Astrocyte (in vitro differentiated cells and primary cell): ENCODE measurements around the gene CPNE4. TPM values are rescaled to one million over a fixed set of nuclear protein-coding genes. Genes with fewer than 3 reads are reported as not detected.

Experiments used
- DNase-seq: peaks from one replicate; pipeline ENCODE4 v3.0.0-alpha.2; 2010; ENCODE audit warnings: low read depth
- FAIRE-seq: peaks from 2 replicates; lab custom pipeline; 2011; peaks lifted over from hg19 to GRCh38; lab: Jason Lieb, UNC
- H2AFZ ChIP-seq: 2 replicates; pipeline ENCODE4 v1.6.0; 2012; ENCODE audit warnings: low read depth, low read length, inconsistent platforms
- H3K27ac ChIP-seq: 2 replicates; pipeline ENCODE4 v1.5.1; 2011; ENCODE audit warnings: low read depth, low read length, inconsistent platforms
- H3K27me3 ChIP-seq: 2 replicates; pipeline ENCODE4 v1.6.0; 2011; ENCODE audit warnings: low read length, inconsistent platforms; ENCODE audit not compliant: insufficient read depth
- H3K36me3 ChIP-seq: 2 replicates; pipeline ENCODE4 v1.5.1; 2011; ENCODE audit warnings: low read length, inconsistent platforms; ENCODE audit not compliant: insufficient read depth
- H3K4me1 ChIP-seq: 2 replicates; pipeline ENCODE4 v1.5.1; 2011; ENCODE audit warnings: low read length, inconsistent platforms; ENCODE audit not compliant: insufficient read depth
- H3K4me2 ChIP-seq: 2 replicates; pipeline ENCODE4 v1.6.0; 2012; ENCODE audit warnings: low read length, inconsistent platforms
- H3K4me3 ChIP-seq: 2 replicates; pipeline ENCODE4 v1.5.1; 2011; ENCODE audit warnings: low read depth, mild to moderate bottlenecking, low read length, inconsistent platforms; ENCODE audit not compliant: insufficient read depth
- H3K79me2 ChIP-seq: 2 replicates; pipeline ENCODE4 v1.6.0; 2012; ENCODE audit warnings: mild to moderate bottlenecking, low read length, inconsistent platforms; ENCODE audit not compliant: insufficient read depth
- H3K9ac ChIP-seq: 2 replicates; pipeline ENCODE4 v1.6.0; 2012; ENCODE audit warnings: mild to moderate bottlenecking, low read length, inconsistent platforms
- H3K9me3 ChIP-seq: 2 replicates; pipeline ENCODE4 v1.5.1; 2012; ENCODE audit warnings: low read depth, mild to moderate bottlenecking, low read length, inconsistent platforms; ENCODE audit not compliant: insufficient read depth
- H4K20me1 ChIP-seq: 2 replicates; pipeline ENCODE4 v1.6.0; 2012; ENCODE audit warnings: low read length, inconsistent platforms; ENCODE audit not compliant: insufficient read depth
- H3K27ac Mint-ChIP-seq: one replicate; pipeline ENCODE4 v1.8.0; 2021; ENCODE audit warnings: mild to moderate bottlenecking, mixed read lengths; ENCODE audit not compliant: unreplicated experiment
- H3K27me3 Mint-ChIP-seq: one replicate; pipeline ENCODE4 v1.8.0; 2021; ENCODE audit warnings: low read depth, mixed read lengths; ENCODE audit not compliant: unreplicated experiment
- H3K36me3 Mint-ChIP-seq: one replicate; pipeline ENCODE4 v1.8.0; 2021; ENCODE audit warnings: low read depth, mixed read lengths; ENCODE audit not compliant: unreplicated experiment
- H3K4me1 Mint-ChIP-seq: one replicate; pipeline ENCODE4 v1.8.0; 2021; ENCODE audit warnings: low read depth, mixed read lengths; ENCODE audit not compliant: unreplicated experiment
- H3K4me3 Mint-ChIP-seq: one replicate; pipeline ENCODE4 v1.8.0; 2021; ENCODE audit warnings: mild to moderate bottlenecking, moderate library complexity, mixed read lengths; ENCODE audit not compliant: unreplicated experiment
- H3K9me3 Mint-ChIP-seq: one replicate; pipeline ENCODE4 v1.8.0; 2021; ENCODE audit warnings: mild to moderate bottlenecking, mixed read lengths; ENCODE audit not compliant: unreplicated experiment
- CTCF ChIP-seq: IDR thresholded peaks from 2 replicates; pipeline ENCODE4 v1.5.1; 2011; ENCODE audit warnings: low read depth, mild to moderate bottlenecking, inconsistent platforms, low read length, moderate library complexity; ENCODE audit not compliant: insufficient read depth
- EZH2 ChIP-seq: IDR thresholded peaks from 2 replicates; pipeline ENCODE4 v1.6.1; 2012; ENCODE audit warnings: mild to moderate bottlenecking, low read length, inconsistent platforms; ENCODE audit not compliant: insufficient read depth
- total RNA-seq: library from RNA; stranded (reverse); gene quantifications from 2 replicates; pipeline ENCODE4 v1.2.1, GENCODE V29; 2021

CPNE4 gene
- total RNA-seq, 1 donor from 2014 or later, result 0.68 TPM

DNA sequence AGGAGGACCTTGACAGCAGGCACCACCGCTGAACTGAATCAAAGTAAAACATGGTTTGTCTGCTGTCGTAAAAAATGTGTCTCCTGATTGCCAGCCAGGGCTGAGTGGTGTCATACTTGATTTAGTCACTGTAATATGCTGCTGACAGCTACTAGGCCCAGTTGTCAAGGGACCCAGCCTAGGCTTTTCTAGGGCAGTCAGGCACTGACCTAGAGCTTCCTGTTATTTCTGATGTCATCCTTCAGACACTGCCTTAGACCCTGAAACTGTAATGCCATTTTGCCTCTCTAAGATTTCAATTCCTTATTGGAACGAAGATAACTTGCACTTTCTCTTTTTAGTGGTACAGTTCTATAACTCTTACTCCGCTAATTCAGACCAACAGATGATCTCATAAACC lies 529.4 kb downstream of the CPNE4 start:
- FAIRE-seq (no peak), DNase-seq (no peak)
- Histone ChIP-seq H3K27me3 (no peaks in the 10 kb centered on the region), H2AFZ (no peak overlapping the region), H4K20me1 (no peaks in the 10 kb centered on the region), H3K4me2 (no peak overlapping the region), H3K4me1 (peaks cover 4% of the 10 kb centered on the region), H3K79me2 (peaks cover 29% of the 10 kb centered on the region), H3K9me3 (no peaks in the 10 kb centered on the region), H3K9ac (no peak overlapping the region), H3K4me3 (no peak overlapping the region), H3K27ac (no peak overlapping the region), H3K36me3 (peaks cover under 1% of the 10 kb centered on the region)
- Mint-ChIP-seq H3K36me3 (peaks cover 5% of the 10 kb centered on the region), H3K27me3 (no peaks in the 10 kb centered on the region), H3K4me1 (peaks cover 9% of the 10 kb centered on the region), H3K4me3 (no peak overlapping the region), H3K27ac (no peak overlapping the region), H3K9me3 (no peaks in the 10 kb centered on the region)
- TF ChIP-seq EZH2 (no peak), CTCF (no peak)

DNA sequence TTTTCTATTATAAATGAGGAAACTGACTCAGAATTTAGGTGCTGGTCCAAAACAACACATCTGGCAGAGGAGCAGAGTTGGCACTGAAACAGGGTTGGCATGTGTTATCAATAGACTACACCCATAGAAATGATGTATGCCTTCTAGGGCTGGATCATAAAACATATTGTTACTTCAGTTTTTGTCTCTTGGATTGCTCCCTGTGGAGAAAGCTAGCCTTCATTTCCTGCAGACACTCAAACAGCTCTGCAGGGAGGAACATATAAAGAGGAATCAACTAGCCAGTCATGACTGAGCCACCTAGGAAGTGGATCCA lies 531.5 kb downstream of the CPNE4 start:
- no peak overlapping the region for H3K27ac Mint-ChIP-seq
- Histone ChIP-seq H3K27ac (peak overlapping the region; percentile 78), H3K4me3 (peak overlapping the region; percentile 96), H4K20me1 (peaks cover 3% of the 10 kb centered on the region), H3K4me2 (peak overlapping the region; percentile 90), H3K79me2 (peaks cover 46% of the 10 kb centered on the region), H3K27me3 (no peaks in the 10 kb centered on the region), H3K9me3 (no peaks in the 10 kb centered on the region), H2AFZ (peak overlapping the region; percentile 98), H3K36me3 (peaks cover 14% of the 10 kb centered on the region), H3K9ac (peak overlapping the region; percentile 94), H3K4me1 (peaks cover 4% of the 10 kb centered on the region)
- H3K27me3 Mint-ChIP-seq, result no peaks in the 10 kb centered on the region
- no peak for TF ChIP-seq EZH2
- no peak for TF ChIP-seq CTCF
- H3K4me1 Mint-ChIP-seq, result peaks cover 9% of the 10 kb centered on the region
- no peak for FAIRE-seq
- H3K9me3 Mint-ChIP-seq, result no peaks in the 10 kb centered on the region
- no peak for DNase-seq
- H3K4me3 Mint-ChIP-seq, result peak overlapping the region; percentile 99
- H3K36me3 Mint-ChIP-seq, result peaks cover 5% of the 10 kb centered on the region

DNA sequence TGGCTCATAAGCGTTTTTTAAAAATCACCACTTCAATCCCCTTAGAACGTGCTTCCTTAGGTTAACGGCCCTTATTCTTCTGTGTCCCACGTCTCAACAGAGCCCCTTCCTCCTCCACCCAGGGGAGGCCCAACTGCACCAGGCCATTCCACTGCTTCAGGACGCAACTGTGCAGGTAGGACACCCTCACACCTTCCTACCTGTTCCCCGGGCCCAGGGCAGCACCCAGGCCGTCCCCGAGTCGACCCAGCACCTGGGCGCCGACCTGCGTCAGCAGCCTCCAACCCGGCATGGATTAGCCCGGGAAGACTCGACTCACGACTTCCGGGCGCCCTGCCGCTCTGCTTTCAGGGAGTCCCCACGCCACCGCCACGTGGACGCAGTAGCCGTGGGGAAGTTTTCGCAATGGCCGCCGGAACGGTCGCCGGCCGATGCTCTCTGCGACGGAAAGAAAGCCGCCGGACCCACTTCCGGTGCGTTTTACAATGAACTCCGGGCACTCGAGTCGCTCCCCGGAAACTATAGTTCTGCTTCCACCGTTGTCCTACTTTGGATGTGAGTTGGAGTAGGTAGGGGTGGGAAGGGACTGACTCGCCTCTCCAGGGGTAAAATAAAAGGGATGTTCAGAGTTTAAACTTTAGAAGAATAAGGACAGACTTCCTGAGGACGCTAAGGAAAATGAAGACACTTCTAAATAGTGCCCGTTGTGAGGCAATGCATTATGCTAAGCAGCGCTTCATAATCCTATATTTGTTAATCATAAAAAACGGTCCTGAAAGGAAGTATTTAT lies 532.1 kb downstream of the CPNE4 start, which contains the start of gene MRPL3:
MRPL3 (minus strand) TSS at position 442 of the 790 bp plus-strand sequence; CDS start at position 292, 150 bp downstream.
- peak within 1 kb of the TSS; percentile 99 for H3K4me3 Mint-ChIP-seq
- peaks cover 19% of the 10 kb centered on the region for H3K36me3 ChIP-seq
- H3K4me1 ChIP-seq, result peaks cover 4% of the 10 kb centered on the region
- H3K36me3 Mint-ChIP-seq, result peaks cover 5% of the 10 kb centered on the region
- peak within 1 kb of the TSS; percentile 90 for H3K4me2 ChIP-seq
- H3K27ac Mint-ChIP-seq, result peak within 1 kb of the TSS; percentile 98
- peak within 1 kb of the TSS; percentile 94 for H3K9ac ChIP-seq
- no peak for TF ChIP-seq EZH2
- no peak for TF ChIP-seq CTCF
- H3K27me3 Mint-ChIP-seq, result no peaks in the 10 kb centered on the region
- peak within 1 kb of the TSS; percentile 98 for H2AFZ ChIP-seq
- peaks cover 48% of the 10 kb centered on the region for H3K79me2 ChIP-seq
- H4K20me1 ChIP-seq, result peaks cover 3% of the 10 kb centered on the region
- peak within 1 kb of the TSS; percentile 78 for H3K27ac ChIP-seq
- peaks cover 9% of the 10 kb centered on the region for H3K4me1 Mint-ChIP-seq
- peak within 1 kb of the TSS; percentile 96 for H3K4me3 ChIP-seq
- H3K9me3 ChIP-seq, result no peaks in the 10 kb centered on the region
- no peaks in the 10 kb centered on the region for H3K27me3 ChIP-seq
- FAIRE-seq, result no peak
- DNase-seq, result peak; percentile 80
- no peaks in the 10 kb centered on the region for H3K9me3 Mint-ChIP-seq
